HL-60 (cell line): ENCODE results near the gene PLCH2.

ENCODE experiments used
- GABPA ChIP-seq: IDR thresholded peaks from 2 replicates; pipeline ENCODE4 v1.6.1; 2012; ENCODE audit warnings: low read depth
- POLR2AphosphoS5 ChIP-seq: IDR thresholded peaks from 2 replicates; pipeline ENCODE4 v1.6.1; 2012; ENCODE audit warnings: low read depth
- TF ChIP-seq, protein P1 (sequence below): IDR thresholded peaks from 2 replicates; pipeline ENCODE4 v1.6.1; 2012; ENCODE audit warnings: low read depth; ENCODE audit not compliant: insufficient replicate concordance
- TF ChIP-seq, protein P2 (sequence below): IDR thresholded peaks from one replicate; pipeline ENCODE4 v1.5.1; 2011; ENCODE audit warnings: low read length, control low read depth, inconsistent platforms; ENCODE audit not compliant: insufficient read depth

DNA sequence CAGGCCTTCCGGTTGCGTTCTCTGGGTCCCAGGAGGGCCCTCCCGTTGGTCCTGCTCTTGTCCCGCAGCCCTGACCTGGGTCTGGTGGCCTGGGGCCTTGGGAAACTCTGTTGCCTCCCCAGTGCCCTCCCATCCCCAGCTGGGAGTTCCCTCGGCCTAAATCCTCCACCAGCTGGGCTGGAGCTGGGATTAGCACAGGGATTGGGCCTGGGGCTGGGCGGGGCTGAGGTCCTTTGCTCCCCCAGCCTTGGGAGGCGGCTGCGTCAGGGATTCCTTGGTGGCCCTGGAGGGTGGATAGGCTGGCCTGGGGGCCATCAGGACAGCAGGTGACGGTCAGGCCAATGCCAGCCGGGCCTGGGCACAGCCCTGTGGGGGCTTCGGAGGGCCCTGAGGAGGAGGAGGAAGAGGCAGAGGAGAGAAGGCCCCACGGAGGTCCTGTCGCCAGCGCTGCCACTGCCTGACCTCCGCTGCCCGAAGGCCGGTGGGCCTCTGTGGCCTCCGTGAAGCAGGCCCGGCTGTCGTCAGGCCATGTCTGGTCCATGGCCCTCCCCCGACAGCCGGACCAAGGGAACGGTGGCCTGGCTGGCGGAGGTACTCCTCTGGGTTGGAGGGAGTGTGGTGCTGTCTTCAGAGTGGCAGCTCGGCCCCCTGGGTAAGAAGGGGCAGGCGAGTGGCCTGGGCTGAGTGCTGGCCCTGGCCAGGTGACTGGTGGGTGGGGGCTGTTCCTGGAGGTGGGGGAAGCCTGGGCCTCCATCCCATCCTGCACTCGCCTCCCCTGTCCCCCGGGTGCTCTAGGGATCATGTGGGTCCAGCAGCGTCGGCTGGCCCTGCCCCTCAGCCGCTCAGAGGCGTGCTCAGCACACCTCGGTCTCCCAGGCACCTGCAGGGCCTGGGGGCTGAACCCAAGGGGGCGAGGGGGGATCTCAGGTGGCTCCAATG is at the start of gene PLCH2:
- TF ChIP-seq, protein P1, sequence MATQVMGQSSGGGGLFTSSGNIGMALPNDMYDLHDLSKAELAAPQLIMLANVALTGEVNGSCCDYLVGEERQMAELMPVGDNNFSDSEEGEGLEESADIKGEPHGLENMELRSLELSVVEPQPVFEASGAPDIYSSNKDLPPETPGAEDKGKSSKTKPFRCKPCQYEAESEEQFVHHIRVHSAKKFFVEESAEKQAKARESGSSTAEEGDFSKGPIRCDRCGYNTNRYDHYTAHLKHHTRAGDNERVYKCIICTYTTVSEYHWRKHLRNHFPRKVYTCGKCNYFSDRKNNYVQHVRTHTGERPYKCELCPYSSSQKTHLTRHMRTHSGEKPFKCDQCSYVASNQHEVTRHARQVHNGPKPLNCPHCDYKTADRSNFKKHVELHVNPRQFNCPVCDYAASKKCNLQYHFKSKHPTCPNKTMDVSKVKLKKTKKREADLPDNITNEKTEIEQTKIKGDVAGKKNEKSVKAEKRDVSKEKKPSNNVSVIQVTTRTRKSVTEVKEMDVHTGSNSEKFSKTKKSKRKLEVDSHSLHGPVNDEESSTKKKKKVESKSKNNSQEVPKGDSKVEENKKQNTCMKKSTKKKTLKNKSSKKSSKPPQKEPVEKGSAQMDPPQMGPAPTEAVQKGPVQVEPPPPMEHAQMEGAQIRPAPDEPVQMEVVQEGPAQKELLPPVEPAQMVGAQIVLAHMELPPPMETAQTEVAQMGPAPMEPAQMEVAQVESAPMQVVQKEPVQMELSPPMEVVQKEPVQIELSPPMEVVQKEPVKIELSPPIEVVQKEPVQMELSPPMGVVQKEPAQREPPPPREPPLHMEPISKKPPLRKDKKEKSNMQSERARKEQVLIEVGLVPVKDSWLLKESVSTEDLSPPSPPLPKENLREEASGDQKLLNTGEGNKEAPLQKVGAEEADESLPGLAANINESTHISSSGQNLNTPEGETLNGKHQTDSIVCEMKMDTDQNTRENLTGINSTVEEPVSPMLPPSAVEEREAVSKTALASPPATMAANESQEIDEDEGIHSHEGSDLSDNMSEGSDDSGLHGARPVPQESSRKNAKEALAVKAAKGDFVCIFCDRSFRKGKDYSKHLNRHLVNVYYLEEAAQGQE, result no peak
- TF ChIP-seq, protein P2, sequence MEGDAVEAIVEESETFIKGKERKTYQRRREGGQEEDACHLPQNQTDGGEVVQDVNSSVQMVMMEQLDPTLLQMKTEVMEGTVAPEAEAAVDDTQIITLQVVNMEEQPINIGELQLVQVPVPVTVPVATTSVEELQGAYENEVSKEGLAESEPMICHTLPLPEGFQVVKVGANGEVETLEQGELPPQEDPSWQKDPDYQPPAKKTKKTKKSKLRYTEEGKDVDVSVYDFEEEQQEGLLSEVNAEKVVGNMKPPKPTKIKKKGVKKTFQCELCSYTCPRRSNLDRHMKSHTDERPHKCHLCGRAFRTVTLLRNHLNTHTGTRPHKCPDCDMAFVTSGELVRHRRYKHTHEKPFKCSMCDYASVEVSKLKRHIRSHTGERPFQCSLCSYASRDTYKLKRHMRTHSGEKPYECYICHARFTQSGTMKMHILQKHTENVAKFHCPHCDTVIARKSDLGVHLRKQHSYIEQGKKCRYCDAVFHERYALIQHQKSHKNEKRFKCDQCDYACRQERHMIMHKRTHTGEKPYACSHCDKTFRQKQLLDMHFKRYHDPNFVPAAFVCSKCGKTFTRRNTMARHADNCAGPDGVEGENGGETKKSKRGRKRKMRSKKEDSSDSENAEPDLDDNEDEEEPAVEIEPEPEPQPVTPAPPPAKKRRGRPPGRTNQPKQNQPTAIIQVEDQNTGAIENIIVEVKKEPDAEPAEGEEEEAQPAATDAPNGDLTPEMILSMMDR, result no peak
- TF ChIP-seq POLR2AphosphoS5 (no peak), GABPA (no peak)
